GM12878 (cell line): ENCODE data around the gene NPL. TPM values are rescaled to one million over a fixed set of nuclear protein-coding genes. Genes with fewer than 3 reads are reported as not detected.

Experiments used
- ATAC-seq: fragments of 200-7000 bp; cut with Tn5 transposase; 3 replicates; pipeline ENCODE4 v1.9.1; 2020; ENCODE audit warnings: mild to moderate bottlenecking, moderate library complexity
- BruUV-seq: library from RNA; stranded (reverse); fragments of 400-500 nt; replicated peaks from 2 replicates; lab custom pipeline; 2021; lab: Mats Ljungman, UMichigan
- CTCF ChIA-PET: fragments of 300-600 bp; sonication (Branson Sonifier 250); formaldehyde crosslinking; extraction: SDS; loops from one replicate; lab custom pipeline; 2021; ENCODE audit warnings: inconsistent platforms; lab: Yijun Ruan, JAX
- POLR2A ChIA-PET: fragments of 350-600 bp; formaldehyde crosslinking; extraction: SDS; loops from one replicate; lab custom pipeline; 2021; ENCODE audit warnings: inconsistent platforms; lab: Charles Lee
- RAD21 ChIA-PET: fragments of 300-600 bp; sonication (Branson Sonifier 250); formaldehyde crosslinking; loops from one replicate; lab custom pipeline; 2023; ENCODE audit warnings: antibody characterized with exemption; ENCODE audit not compliant: unreplicated experiment; lab: Charles Lee
- SMC1A ChIA-PET: fragments of 300-600 bp; sonication (Branson Sonifier 250); formaldehyde crosslinking; loops from one replicate; lab custom pipeline; 2023; ENCODE audit not compliant: unreplicated experiment, uncharacterized antibody; lab: Charles Lee
- DNase-seq: peaks from one replicate; pipeline ENCODE4 v3.0.0-alpha.2; 2011; ENCODE audit warnings: low read depth, low spot score
- FAIRE-seq: peaks from 3 replicates; lab custom pipeline; 2011; peaks lifted over from hg19 to GRCh38; lab: Jason Lieb, UNC
- H2AFZ ChIP-seq: 2 replicates; pipeline ENCODE4 v1.6.0; 2011; ENCODE audit warnings: low read depth, low read length, control low read depth; ENCODE audit not compliant: control insufficient read depth
- H3K27ac ChIP-seq: 2 replicates; pipeline ENCODE4 v1.5.1; 2011; ENCODE audit warnings: control low read depth; ENCODE audit not compliant: control insufficient read depth, insufficient read depth
- H3K27me3 ChIP-seq, 2 experiments: replicated peaks in 1 of 2; 2 replicates each; pipeline versions ENCODE4 v1.6.0 to v1.6.1; 2011; ENCODE audit warnings: low read length in 1 of 2; ENCODE audit not compliant: control insufficient read depth in 2 of 2, insufficient read depth in 2 of 2
- H3K36me3 ChIP-seq, 2 experiments: 2 replicates each; pipeline ENCODE4 v1.5.1; 2011; ENCODE audit warnings: low read length in 1 of 2; ENCODE audit not compliant: control insufficient read depth in 2 of 2, insufficient read depth in 2 of 2
- H3K4me1 ChIP-seq: 2 replicates; pipeline ENCODE4 v1.6.1; 2011; ENCODE audit warnings: mild to moderate bottlenecking, low read length, moderate library complexity, mixed read lengths; ENCODE audit not compliant: control insufficient read depth, insufficient read depth
- H3K4me2 ChIP-seq: 2 replicates; pipeline ENCODE4 v1.6.0; 2011; ENCODE audit warnings: control low read depth; ENCODE audit not compliant: control insufficient read depth, insufficient read depth
- H3K4me3 ChIP-seq: fragments of 200-600 bp; sonication (generic); 2 replicates; pipeline ENCODE4 v1.5.1; 2016
- H3K79me2 ChIP-seq: 2 replicates; pipeline ENCODE4 v1.6.0; 2011; ENCODE audit warnings: low read length; ENCODE audit not compliant: control insufficient read depth, insufficient read depth
- H3K9ac ChIP-seq: 2 replicates; pipeline ENCODE4 v1.8.0; 2011; ENCODE audit warnings: low read length, control low read depth, mixed read lengths; ENCODE audit not compliant: control insufficient read depth, insufficient read depth
- H3K9me3 ChIP-seq: replicated peaks from 3 replicates; pipeline ENCODE4 v1.5.1; 2011; ENCODE audit warnings: mild to moderate bottlenecking, low read length; ENCODE audit not compliant: control insufficient read depth, insufficient read depth
- H4K20me1 ChIP-seq: 2 replicates; pipeline ENCODE4 v1.6.0; 2011; ENCODE audit not compliant: control insufficient read depth, insufficient read depth
- CHD4 ChIP-seq: fragments of 200-600 bp; sonication (generic); IDR thresholded peaks from 2 replicates; pipeline ENCODE4 v1.6.1; 2016; ENCODE audit warnings: mild to moderate bottlenecking
- CREM ChIP-seq: IDR thresholded peaks from 2 replicates; pipeline ENCODE4 v1.6.1; 2014; ENCODE audit warnings: antibody characterized with exemption, low read depth
- HSF1 ChIP-seq: fragments of 150-350 bp; IDR thresholded peaks from 2 replicates; pipeline ENCODE4 v1.6.1; 2014; ENCODE audit warnings: mild to moderate bottlenecking, low read depth, low read length
- MTA2 ChIP-seq: fragments of 450-650 bp; IDR thresholded peaks from 2 replicates; pipeline ENCODE4 v1.6.1; 2016; ENCODE audit warnings: low read depth, mild to moderate bottlenecking, moderate library complexity
- MXI1 ChIP-seq: fragments of 150-350 bp; IDR thresholded peaks from 2 replicates; pipeline ENCODE4 v1.6.1; 2011; ENCODE audit warnings: low read depth, mild to moderate bottlenecking, inconsistent platforms, low read length, improper control_type of control experiment
- NR2F1 ChIP-seq: fragments of 450-650 bp; conservative IDR thresholded peaks from 2 replicates; pipeline ENCODE4 v1.6.1; 2017; ENCODE audit warnings: mild to moderate bottlenecking
- PKNOX1 ChIP-seq: fragments of 450-650 bp; IDR thresholded peaks from 2 replicates; pipeline ENCODE4 v1.6.1; 2016; ENCODE audit warnings: mild to moderate bottlenecking
- RCOR1 ChIP-seq: conservative IDR thresholded peaks from 2 replicates; pipeline ENCODE4 v1.6.1; 2012; ENCODE audit warnings: low read depth, low read length, improper control_type of control experiment
- SIN3A ChIP-seq: IDR thresholded peaks from 2 replicates; pipeline ENCODE4 v1.6.1; 2012; ENCODE audit warnings: low read depth, low read length, improper control_type of control experiment
- USF1 ChIP-seq: IDR thresholded peaks from 2 replicates; pipeline ENCODE4 v1.6.1; 2011; ENCODE audit warnings: borderline replicate concordance, low read depth, mild to moderate bottlenecking, moderate library complexity, mixed read lengths, low read length; ENCODE audit not compliant: insufficient read depth; ENCODE audit errors: extremely low read length
- ZNF24 ChIP-seq: fragments of 450-650 bp; IDR thresholded peaks from 2 replicates; pipeline ENCODE4 v1.6.1; 2017; ENCODE audit warnings: antibody characterized with exemption, mild to moderate bottlenecking
- WGBS: methylation state at CpG from one replicate; pipeline ENCODE4 v1.1.6; 2016; ENCODE audit warnings: low lambda C conversion rate; ENCODE audit not compliant: insufficient replicate concordance, insufficient coverage; ENCODE audit errors: missing lambda C conversion rate; 5-methylcytosine and 5-hydroxymethylcytosine counted together
- in situ Hi-C: fragments of 300-500 bp; cut with MboI; formaldehyde crosslinking; loops from 9 replicates; pipeline ENCODE4 v1.14.3; 2018; ENCODE audit warnings: mixed read lengths
- intact Hi-C: fragments of 100-400 bp; cut with micrococcal nuclease; formaldehyde crosslinking; loops from one replicate; pipeline ENCODE4 v1.14.2; 2022; ENCODE audit not compliant: unreplicated experiment
- polyA plus RNA-seq, 11 experiments: library from polyadenylated mRNA; depleted of rRNA in 4 of 11; unstranded in 6 of 11; stranded (reverse) in 5 of 11; fragments of >200 nt; fragmentation: Nextera tagmentation in 4 of 11; fragmentation: Illumina TruSeq in 1 of 11; extraction: Ambion mirVana in 4 of 11; extraction: Trizol in 1 of 11; gene quantifications; 1 replicate in 1 of 11; 2 replicates in 10 of 11; pipeline versions ENCODE4 v1.2.1 to v1.2.3, GENCODE V29; 2011 to 2016; ENCODE audit warnings: inconsistent platforms in 2 of 11, missing spikeins in 2 of 11, low read depth in 1 of 11
- total RNA-seq, 4 experiments: library from RNA; depleted of rRNA in 3 of 4; stranded (reverse); fragments of >200 nt in 3 of 4; fragmentation: Illumina TruSeq in 1 of 4; extraction: Trizol in 1 of 4; gene quantifications; 2 replicates each; pipeline versions ENCODE4 v1.2.1 to v1.2.3, GENCODE V29; 2013 to 2021

Gene NPL
- total and polyA plus RNA-seq, 10 of the 15 experiments (the other 5 are each of a cell fraction or from before 2014, with no cell fraction given) = 5.3 to 19.2 (median 10.0) TPM

- H3K9me3 ChIP-seq = no peaks in the 10 kb centered on the region
- WGBS = 90% methylated on average over 4 of the region's 4 CpGs
- H3K27me3 ChIP-seq = no peaks in the 10 kb centered on the region
- ChIA-PET RAD21 (no interaction called here), CTCF (interaction anchor here (1.2 kb wide), 1 partner anchor 11 kb away, joined by 3 read pairs; no protein-coding TSS in a partner anchor), POLR2A (interaction anchor here (0.6 kb wide), 1 partner anchor 197 kb away, joined by 4 read pairs; no protein-coding TSS in a partner anchor), SMC1A (no interaction called here)
- H3K79me2 ChIP-seq = no peaks in the 10 kb centered on the region
- no peak for TF ChIP-seq PKNOX1
- no peak for TF ChIP-seq RCOR1
- no peak for TF ChIP-seq SIN3A
- no peak for TF ChIP-seq MTA2
- TF ChIP-seq CREM = no peak
- TF ChIP-seq CHD4 = no peak
- TF ChIP-seq ZNF24 = no peak
- no peak for TF ChIP-seq USF1
- no peak for TF ChIP-seq NR2F1
- TF ChIP-seq HSF1 = no peak
- TF ChIP-seq MXI1 = no peak
- ATAC-seq (no peak), DNase-seq (no peak), FAIRE-seq (no peak)
- intact Hi-C loops (no loop called here), in situ Hi-C loops (no loop called here)
- no peak overlapping the region for H3K4me3 ChIP-seq
- H3K9ac ChIP-seq = no peak overlapping the region
- H3K4me1 ChIP-seq = no peaks in the 10 kb centered on the region
- BruUV-seq = no TSS peak
- no peak overlapping the region for H3K27ac ChIP-seq
- H3K4me2 ChIP-seq = no peak overlapping the region
- no peaks in the 10 kb centered on the region for H4K20me1 ChIP-seq
- H2AFZ ChIP-seq = no peak overlapping the region
- no peaks in the 10 kb centered on the region for H3K36me3 ChIP-seq
Observed at GRCh38 chr1:182811975-182812722, 22.6 kb downstream of the NPL start.
